GM12873 (cell line): ENCODE results near the gene SLC5A4.

Experiments
- TF ChIP-seq, protein P1 (sequence below): IDR thresholded peaks from 2 replicates; pipeline ENCODE4 v1.5.1; 2012; ENCODE audit warnings: low read depth, mild to moderate bottlenecking, moderate library complexity, low read length, control low read depth; ENCODE audit not compliant: insufficient read depth; ENCODE audit errors: missing control alignments

Gene SLC5A4

GRCh38 chr22:32208681-32209080, 46.5 kb downstream of the SLC5A4 start:
- TF ChIP-seq, protein P1, sequence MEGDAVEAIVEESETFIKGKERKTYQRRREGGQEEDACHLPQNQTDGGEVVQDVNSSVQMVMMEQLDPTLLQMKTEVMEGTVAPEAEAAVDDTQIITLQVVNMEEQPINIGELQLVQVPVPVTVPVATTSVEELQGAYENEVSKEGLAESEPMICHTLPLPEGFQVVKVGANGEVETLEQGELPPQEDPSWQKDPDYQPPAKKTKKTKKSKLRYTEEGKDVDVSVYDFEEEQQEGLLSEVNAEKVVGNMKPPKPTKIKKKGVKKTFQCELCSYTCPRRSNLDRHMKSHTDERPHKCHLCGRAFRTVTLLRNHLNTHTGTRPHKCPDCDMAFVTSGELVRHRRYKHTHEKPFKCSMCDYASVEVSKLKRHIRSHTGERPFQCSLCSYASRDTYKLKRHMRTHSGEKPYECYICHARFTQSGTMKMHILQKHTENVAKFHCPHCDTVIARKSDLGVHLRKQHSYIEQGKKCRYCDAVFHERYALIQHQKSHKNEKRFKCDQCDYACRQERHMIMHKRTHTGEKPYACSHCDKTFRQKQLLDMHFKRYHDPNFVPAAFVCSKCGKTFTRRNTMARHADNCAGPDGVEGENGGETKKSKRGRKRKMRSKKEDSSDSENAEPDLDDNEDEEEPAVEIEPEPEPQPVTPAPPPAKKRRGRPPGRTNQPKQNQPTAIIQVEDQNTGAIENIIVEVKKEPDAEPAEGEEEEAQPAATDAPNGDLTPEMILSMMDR: no peak

GRCh38 chr22:32207971-32208480, 47.1 kb downstream of the SLC5A4 start:
- TF ChIP-seq, protein P1: no peak

DNA sequence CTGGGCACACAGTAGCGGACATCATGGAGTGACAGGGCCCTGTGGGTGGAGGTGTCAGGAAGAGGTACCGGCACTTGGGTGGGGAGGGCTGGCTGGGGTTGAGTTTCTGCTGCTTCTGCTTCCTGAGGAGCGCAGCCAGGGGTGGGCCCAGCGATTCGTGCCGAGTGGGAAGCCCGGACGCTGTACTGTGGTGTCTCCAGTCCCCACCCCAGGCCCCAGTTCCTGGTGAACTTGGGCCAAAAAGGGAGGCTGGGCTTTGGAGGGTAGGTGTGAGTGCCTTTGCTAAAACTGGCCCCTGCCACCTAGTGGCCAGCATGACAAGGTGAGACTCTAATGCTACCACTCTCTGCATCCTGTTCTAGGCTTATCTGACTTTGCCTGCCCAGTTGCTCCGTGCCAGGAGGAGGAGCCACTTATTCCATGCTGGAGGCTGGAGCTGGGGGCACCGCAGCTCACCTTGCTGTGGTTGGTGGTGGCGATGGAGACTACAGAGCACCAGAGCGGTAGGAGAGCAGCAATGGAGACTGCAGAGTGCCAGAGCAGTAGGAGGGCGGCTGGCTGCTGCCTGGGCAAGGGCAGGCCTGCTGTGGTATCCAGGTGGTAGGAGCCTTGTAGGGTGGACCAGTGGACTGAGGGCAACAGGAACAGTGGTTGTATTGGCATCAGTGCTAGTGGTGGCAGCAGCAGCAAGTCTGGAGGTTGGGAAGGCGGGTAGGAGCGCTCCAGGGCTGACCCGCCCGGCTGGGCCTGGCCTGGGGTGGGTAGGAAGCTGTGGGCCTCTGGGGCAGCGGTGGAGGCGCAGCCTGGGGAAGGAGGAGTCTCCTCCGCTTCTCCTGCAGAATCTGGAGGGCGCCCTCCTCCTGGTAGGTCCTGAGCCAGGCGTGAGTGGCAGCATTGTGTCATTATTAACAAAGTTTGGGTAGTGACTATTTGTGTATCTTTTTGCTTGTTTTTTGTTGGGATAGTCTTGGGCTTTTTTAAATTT, 48.1 kb downstream of the SLC5A4 start:
- TF ChIP-seq, protein P1: peak; percentile 83

- TF ChIP-seq, protein P1: no peak
These were observed 49.0 kb downstream of the SLC5A4 start for GRCh38 chr22:32205974-32206773.

GRCh38 chr22:32204856-32205722, 50.1 kb downstream of the SLC5A4 start, which contains the start of gene RFPL2:
RFPL2 (minus strand) TSS chr22:32205073; CDS start chr22:32202451, 2,622 bp downstream.
- TF ChIP-seq, protein P1: no peak

- TF ChIP-seq, protein P1: no peak
These were observed 50.9 kb downstream of the SLC5A4 start for GRCh38 chr22:32204040-32204855.
